LNCAP (cell line): Measurements from ENCODE around the gene SSB.

ENCODE experiments used
- TF ChIP-seq, protein P1 (sequence below): fragments of 450-650 bp; IDR thresholded peaks from 2 replicates; pipeline ENCODE4 v1.5.1; 2017; ENCODE audit warnings: mild to moderate bottlenecking

Gene SSB

DNA sequence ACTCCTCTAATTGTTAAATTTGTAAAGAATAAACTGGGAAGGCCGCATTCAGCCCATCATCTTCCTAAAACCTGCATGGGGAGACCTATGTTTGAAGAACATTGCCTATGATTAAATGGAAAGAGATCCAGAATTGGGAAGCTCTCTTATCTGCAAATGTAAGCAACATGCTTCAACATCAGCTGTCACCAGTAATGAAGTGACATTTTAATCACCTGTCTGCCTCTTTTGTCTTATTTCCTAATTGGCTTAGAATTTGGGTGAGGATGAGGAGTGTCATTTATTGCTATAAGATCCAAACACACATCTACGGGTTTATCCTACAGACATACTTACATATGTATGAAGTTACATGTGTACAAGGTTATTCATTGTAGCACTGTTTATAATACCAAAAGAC lies 26.0 kb upstream of the SSB start:
- TF ChIP-seq, protein P1, sequence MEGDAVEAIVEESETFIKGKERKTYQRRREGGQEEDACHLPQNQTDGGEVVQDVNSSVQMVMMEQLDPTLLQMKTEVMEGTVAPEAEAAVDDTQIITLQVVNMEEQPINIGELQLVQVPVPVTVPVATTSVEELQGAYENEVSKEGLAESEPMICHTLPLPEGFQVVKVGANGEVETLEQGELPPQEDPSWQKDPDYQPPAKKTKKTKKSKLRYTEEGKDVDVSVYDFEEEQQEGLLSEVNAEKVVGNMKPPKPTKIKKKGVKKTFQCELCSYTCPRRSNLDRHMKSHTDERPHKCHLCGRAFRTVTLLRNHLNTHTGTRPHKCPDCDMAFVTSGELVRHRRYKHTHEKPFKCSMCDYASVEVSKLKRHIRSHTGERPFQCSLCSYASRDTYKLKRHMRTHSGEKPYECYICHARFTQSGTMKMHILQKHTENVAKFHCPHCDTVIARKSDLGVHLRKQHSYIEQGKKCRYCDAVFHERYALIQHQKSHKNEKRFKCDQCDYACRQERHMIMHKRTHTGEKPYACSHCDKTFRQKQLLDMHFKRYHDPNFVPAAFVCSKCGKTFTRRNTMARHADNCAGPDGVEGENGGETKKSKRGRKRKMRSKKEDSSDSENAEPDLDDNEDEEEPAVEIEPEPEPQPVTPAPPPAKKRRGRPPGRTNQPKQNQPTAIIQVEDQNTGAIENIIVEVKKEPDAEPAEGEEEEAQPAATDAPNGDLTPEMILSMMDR = no peak

- TF ChIP-seq, protein P1 = no peak
Observed at GRCh38 chr2:169775354-169775753, 23.3 kb upstream of the SSB start.

- TF ChIP-seq, protein P1 = no peak
Observed at GRCh38 chr2:169775765-169776164, 22.9 kb upstream of the SSB start.

- TF ChIP-seq, protein P1 = no peak
Observed at GRCh38 chr2:169776252-169776761, 22.4 kb upstream of the SSB start.

DNA sequence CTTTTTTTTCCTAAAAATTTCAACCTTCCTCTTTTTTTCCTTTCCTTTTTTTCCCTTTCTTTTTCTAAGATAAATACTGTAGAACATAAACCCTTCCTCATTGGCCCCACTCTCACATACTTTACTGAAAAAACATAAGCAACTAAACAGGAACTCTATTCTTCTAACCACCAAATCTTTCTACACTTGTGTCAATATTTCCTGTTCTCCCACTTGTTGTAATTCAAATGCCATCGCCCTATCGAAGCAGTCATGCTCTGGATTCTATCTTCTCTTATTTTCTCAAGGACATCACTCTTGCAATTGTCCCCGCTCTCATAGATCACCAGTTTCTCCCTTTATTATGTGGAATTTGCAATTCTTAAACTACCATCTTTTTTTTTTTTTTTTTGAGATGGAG lies 20.2 kb upstream of the SSB start:
- TF ChIP-seq, protein P1 = no peak

DNA sequence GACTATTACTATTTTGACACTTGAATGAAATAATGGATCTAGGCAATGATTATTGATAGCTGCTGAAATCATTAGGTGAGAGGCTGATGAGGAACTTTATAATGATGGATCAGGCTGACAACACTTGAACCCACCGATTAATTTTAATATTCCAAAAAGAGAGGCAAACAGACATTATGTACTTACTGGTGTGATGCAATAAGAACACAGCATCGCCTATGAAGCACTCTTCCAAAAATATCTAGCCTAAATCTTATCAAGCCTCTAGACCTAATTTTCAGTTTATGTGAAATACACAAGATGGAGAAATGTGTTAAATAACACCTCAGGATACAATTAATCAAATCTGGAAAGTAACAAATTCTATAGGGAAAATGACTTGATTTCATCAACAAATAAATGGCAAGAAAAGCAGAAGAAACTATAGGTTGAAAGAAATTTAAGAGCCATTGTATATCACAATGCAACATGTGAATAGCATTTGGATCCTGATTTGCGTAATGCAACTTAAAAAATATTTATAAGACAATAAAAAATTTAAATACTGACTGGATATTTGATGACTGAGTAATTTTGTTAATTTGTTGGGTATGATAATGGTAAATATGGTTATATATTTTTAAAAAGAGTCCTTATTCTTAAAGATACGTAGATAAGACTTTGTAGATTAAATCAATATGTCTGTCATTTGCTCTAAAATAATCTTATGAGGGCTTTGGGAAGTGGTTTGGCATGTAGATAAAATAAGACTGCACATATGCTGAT lies 17.2 kb upstream of the SSB start:
- TF ChIP-seq, protein P1 = no peak

DNA sequence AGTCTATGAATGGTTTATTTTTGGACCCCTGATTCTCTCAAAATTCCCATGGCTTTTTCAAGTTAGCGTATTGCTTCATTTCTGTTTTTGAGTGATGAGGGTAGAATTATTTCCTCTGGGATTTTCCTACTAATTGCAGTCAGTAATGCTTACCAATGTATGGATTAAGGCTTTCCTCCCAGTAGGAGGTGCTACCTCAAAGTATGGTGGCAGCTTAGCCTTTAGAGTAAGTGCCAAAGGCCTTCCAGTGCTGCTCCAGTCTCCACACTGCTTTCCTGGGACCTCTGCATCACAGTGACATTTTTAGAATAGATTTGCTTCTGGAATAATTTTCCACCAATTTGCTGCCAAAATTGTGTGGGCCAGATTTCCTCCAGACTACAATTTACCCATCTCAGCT lies 16.2 kb upstream of the SSB start:
- TF ChIP-seq, protein P1 = no peak
